WTC11 (cell line): ENCODE results near the gene IGFL4. TPM values are rescaled to one million over a fixed set of nuclear protein-coding genes. Genes with fewer than 3 reads are reported as not detected.
"Not testable (repeated sequence)": the region's sequence is repeated elsewhere in the genome, so short reads cannot be mapped to it uniquely, and the experiment has no call there.

Source experiments
- ATAC-seq: fragments of 200-7000 bp; cut with Tn5 transposase; 2 replicates; pipeline ENCODE4 v1.10.0; 2021; ENCODE audit warnings: mild to moderate bottlenecking, moderate library complexity
- CTCF ChIA-PET: fragments of 300-600 bp; sonication (Branson Sonifier 250); formaldehyde crosslinking; loops from one replicate; lab custom pipeline; 2021; ENCODE audit warnings: antibody characterized with exemption; lab: Charles Lee
- POLR2A ChIA-PET: fragments of 350-600 bp; sonication (Branson Sonifier 250); formaldehyde crosslinking; loops from one replicate; lab custom pipeline; 2021; ENCODE audit warnings: antibody characterized with exemption; lab: Charles Lee
- DNase-seq: peaks from one replicate; pipeline ENCODE4 v3.0.0; 2021; ENCODE audit warnings: low spot score
- H3K27ac Mint-ChIP-seq: 2 replicates; pipeline ENCODE4 v1.8.0; 2021; ENCODE audit warnings: mixed read lengths
- H3K27me3 Mint-ChIP-seq: 2 replicates; pipeline ENCODE4 v1.8.0; 2021; ENCODE audit warnings: low read depth, mild to moderate bottlenecking, moderate library complexity, mixed read lengths
- H3K36me3 Mint-ChIP-seq: 2 replicates; pipeline ENCODE4 v1.8.0; 2021; ENCODE audit warnings: mixed read lengths
- H3K4me1 Mint-ChIP-seq: 2 replicates; pipeline ENCODE4 v1.8.0; 2022; ENCODE audit warnings: mixed read lengths
- H3K4me3 Mint-ChIP-seq: 2 replicates; pipeline ENCODE4 v1.8.0; 2021; ENCODE audit warnings: mild to moderate bottlenecking, moderate library complexity, mixed read lengths
- H3K9me3 Mint-ChIP-seq: 2 replicates; pipeline ENCODE4 v1.8.0; 2021; ENCODE audit warnings: mixed read lengths
- ETV6 ChIP-seq: sonication (generic); formaldehyde crosslinking; IDR thresholded peaks from 2 replicates; pipeline ENCODE4 v1.8.1; 2022; ENCODE audit warnings: mild to moderate bottlenecking, missing genetic modification reagents
- FOXP1 ChIP-seq: sonication (generic); formaldehyde crosslinking; IDR thresholded peaks from 2 replicates; pipeline ENCODE4 v1.8.0; 2022; ENCODE audit warnings: missing genetic modification reagents, mild to moderate bottlenecking, moderate library complexity, borderline replicate concordance
- JUN ChIP-seq: sonication (generic); formaldehyde crosslinking; IDR thresholded peaks from 2 replicates; pipeline ENCODE4 v1.8.0; 2023; ENCODE audit warnings: mild to moderate bottlenecking, missing genetic modification reagents
- RELA ChIP-seq: sonication (generic); formaldehyde crosslinking; IDR thresholded peaks from 2 replicates; pipeline ENCODE4 v1.8.1; 2022; ENCODE audit warnings: missing genetic modification reagents, mild to moderate bottlenecking, borderline replicate concordance
- SMAD4 ChIP-seq: sonication (generic); formaldehyde crosslinking; IDR thresholded peaks from 2 replicates; pipeline ENCODE4 v1.8.0; 2022; ENCODE audit warnings: mild to moderate bottlenecking, missing genetic modification reagents
- SP1 ChIP-seq: sonication (generic); formaldehyde crosslinking; conservative IDR thresholded peaks from 2 replicates; pipeline ENCODE4 v1.8.1; 2022; ENCODE audit warnings: missing genetic modification reagents
- TEAD1 ChIP-seq: sonication (generic); formaldehyde crosslinking; IDR thresholded peaks from 2 replicates; pipeline ENCODE4 v1.8.0; 2022; ENCODE audit warnings: mild to moderate bottlenecking, missing genetic modification reagents
- TEAD4 ChIP-seq: sonication (generic); formaldehyde crosslinking; IDR thresholded peaks from 2 replicates; pipeline ENCODE4 v1.8.0; 2022; ENCODE audit warnings: mild to moderate bottlenecking, missing genetic modification reagents
- TP53 ChIP-seq: sonication (generic); formaldehyde crosslinking; IDR thresholded peaks from 2 replicates; pipeline ENCODE4 v1.8.1; 2023; ENCODE audit warnings: mild to moderate bottlenecking, missing genetic modification reagents
- ZBTB21 ChIP-seq: sonication (generic); formaldehyde crosslinking; IDR thresholded peaks from 2 replicates; pipeline ENCODE4 v1.8.1; 2023; ENCODE audit warnings: mild to moderate bottlenecking, missing genetic modification reagents, borderline replicate concordance
- total RNA-seq: library from RNA; stranded (reverse); gene quantifications from 3 replicates; pipeline ENCODE4 v1.2.3, GENCODE V29; 2021
- TF ChIP-seq, protein P1 (sequence below): sonication (generic); formaldehyde crosslinking; IDR thresholded peaks from 2 replicates; pipeline ENCODE4 v1.8.1; 2023; ENCODE audit warnings: mild to moderate bottlenecking, missing genetic modification reagents
- TF ChIP-seq, protein P2 (sequence below): sonication (generic); formaldehyde crosslinking; IDR thresholded peaks from 2 replicates; pipeline ENCODE4 v1.8.0; 2022; ENCODE audit warnings: mild to moderate bottlenecking, missing genetic modification reagents
- TF ChIP-seq, protein P3 (sequence below): sonication (generic); formaldehyde crosslinking; IDR thresholded peaks from 2 replicates; pipeline ENCODE4 v1.8.0; 2022; ENCODE audit warnings: mild to moderate bottlenecking, missing genetic modification reagents
- TF ChIP-seq, protein P4 (sequence below): sonication (generic); formaldehyde crosslinking; IDR thresholded peaks from 2 replicates; pipeline ENCODE4 v1.8.0; 2023; ENCODE audit warnings: missing genetic modification reagents
- TF ChIP-seq, protein P5 (sequence below): fragments of 200-600 bp; IDR thresholded peaks from 2 replicates; pipeline ENCODE4 v1.8.0; 2022; ENCODE audit warnings: antibody characterized with exemption
- TF ChIP-seq, protein P6 (sequence below): sonication (generic); formaldehyde crosslinking; IDR thresholded peaks from 2 replicates; pipeline ENCODE4 v1.8.0; 2023; ENCODE audit warnings: missing genetic modification reagents, mild to moderate bottlenecking, borderline replicate concordance

Gene IGFL4
- total RNA-seq, 1 experiment from 2014 or later, result 0.20 TPM

DNA sequence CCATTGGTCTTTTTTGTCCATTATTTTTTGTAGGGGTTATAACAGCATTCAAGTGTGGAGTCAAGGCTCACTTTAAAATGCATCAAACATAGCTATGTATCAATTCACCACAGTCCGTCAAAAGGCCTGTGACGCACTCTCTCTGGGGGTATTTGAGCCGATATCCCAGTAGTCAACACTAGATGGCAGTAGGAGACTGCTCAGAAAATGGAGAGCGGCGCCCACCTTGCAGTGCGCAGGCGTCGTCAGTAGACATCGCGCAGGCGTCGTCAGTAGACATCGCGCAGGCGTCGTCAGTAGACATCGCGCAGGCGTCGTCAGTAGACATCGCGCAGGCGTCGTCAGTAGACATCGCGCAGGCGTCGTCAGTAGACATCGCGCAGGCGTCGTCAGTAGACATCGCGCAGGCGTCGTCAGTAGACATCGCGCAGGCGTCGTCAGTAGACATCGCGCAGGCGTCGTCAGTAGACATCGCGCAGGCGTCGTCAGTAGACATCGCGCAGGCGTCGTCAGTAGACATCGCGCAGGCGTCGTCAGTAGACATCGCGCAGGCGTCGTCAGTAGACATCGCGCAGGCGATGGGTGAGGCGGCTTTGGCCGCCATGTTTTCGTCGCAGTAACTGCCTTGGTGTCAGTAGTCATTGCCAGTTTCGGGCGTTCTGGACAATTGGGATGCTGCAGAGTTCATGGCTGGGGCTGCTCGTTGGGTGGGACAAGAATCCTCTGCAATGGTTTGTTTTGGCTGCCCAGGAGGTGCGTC, 38.0 kb upstream of the IGFL4 start:
- TF ChIP-seq, protein P1, sequence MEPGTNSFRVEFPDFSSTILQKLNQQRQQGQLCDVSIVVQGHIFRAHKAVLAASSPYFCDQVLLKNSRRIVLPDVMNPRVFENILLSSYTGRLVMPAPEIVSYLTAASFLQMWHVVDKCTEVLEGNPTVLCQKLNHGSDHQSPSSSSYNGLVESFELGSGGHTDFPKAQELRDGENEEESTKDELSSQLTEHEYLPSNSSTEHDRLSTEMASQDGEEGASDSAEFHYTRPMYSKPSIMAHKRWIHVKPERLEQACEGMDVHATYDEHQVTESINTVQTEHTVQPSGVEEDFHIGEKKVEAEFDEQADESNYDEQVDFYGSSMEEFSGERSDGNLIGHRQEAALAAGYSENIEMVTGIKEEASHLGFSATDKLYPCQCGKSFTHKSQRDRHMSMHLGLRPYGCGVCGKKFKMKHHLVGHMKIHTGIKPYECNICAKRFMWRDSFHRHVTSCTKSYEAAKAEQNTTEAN (CRISPR knock-in tag), result 0 out of 2 replicates have a peak, but pooled peaks have one; percentile 39
- 0 out of 2 replicates have a peak, but pooled peaks have one; percentile 67 for TF ChIP-seq TP53 (CRISPR knock-in tag)
- 0 out of 2 replicates have a peak, but pooled peaks have one; percentile 49 for TF ChIP-seq RELA (CRISPR knock-in tag)
- TF ChIP-seq, protein P2, sequence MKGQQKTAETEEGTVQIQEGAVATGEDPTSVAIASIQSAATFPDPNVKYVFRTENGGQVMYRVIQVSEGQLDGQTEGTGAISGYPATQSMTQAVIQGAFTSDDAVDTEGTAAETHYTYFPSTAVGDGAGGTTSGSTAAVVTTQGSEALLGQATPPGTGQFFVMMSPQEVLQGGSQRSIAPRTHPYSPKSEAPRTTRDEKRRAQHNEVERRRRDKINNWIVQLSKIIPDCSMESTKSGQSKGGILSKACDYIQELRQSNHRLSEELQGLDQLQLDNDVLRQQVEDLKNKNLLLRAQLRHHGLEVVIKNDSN (CRISPR knock-in tag), result peak; percentile 39; the same call in 1 of the 2 replicates
- TF ChIP-seq TEAD4, result peak; percentile 24; the same call in 1 of the 2 replicates
- TF ChIP-seq ZBTB21 (CRISPR knock-in tag), result peak; percentile 80; the same call in 1 of the 2 replicates
- TF ChIP-seq, protein P3, sequence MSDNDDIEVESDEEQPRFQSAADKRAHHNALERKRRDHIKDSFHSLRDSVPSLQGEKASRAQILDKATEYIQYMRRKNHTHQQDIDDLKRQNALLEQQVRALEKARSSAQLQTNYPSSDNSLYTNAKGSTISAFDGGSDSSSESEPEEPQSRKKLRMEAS, result peak; percentile 98
- peak; percentile 58; the same call in 1 of the 2 replicates for TF ChIP-seq TEAD1 (CRISPR knock-in tag)
- peak; percentile 75; the same call in 1 of the 2 replicates for TF ChIP-seq JUN (CRISPR knock-in tag)
- TF ChIP-seq SP1 (CRISPR knock-in tag), result 0 out of 2 replicates have a peak, but pooled peaks have one; percentile 31
- TF ChIP-seq SMAD4 (CRISPR knock-in tag), result 0 out of 2 replicates have a peak, but pooled peaks have one; percentile 20
- TF ChIP-seq, protein P4, sequence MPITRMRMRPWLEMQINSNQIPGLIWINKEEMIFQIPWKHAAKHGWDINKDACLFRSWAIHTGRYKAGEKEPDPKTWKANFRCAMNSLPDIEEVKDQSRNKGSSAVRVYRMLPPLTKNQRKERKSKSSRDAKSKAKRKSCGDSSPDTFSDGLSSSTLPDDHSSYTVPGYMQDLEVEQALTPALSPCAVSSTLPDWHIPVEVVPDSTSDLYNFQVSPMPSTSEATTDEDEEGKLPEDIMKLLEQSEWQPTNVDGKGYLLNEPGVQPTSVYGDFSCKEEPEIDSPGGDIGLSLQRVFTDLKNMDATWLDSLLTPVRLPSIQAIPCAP (CRISPR knock-in tag), result 0 out of 2 replicates have a peak, but pooled peaks have one; percentile 31
- peak; percentile 69; the same call in 1 of the 2 replicates for TF ChIP-seq FOXP1 (CRISPR knock-in tag)
- TF ChIP-seq, protein P5, sequence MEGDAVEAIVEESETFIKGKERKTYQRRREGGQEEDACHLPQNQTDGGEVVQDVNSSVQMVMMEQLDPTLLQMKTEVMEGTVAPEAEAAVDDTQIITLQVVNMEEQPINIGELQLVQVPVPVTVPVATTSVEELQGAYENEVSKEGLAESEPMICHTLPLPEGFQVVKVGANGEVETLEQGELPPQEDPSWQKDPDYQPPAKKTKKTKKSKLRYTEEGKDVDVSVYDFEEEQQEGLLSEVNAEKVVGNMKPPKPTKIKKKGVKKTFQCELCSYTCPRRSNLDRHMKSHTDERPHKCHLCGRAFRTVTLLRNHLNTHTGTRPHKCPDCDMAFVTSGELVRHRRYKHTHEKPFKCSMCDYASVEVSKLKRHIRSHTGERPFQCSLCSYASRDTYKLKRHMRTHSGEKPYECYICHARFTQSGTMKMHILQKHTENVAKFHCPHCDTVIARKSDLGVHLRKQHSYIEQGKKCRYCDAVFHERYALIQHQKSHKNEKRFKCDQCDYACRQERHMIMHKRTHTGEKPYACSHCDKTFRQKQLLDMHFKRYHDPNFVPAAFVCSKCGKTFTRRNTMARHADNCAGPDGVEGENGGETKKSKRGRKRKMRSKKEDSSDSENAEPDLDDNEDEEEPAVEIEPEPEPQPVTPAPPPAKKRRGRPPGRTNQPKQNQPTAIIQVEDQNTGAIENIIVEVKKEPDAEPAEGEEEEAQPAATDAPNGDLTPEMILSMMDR, result peak; percentile 73
- TF ChIP-seq ETV6 (CRISPR knock-in tag), result 0 out of 2 replicates have a peak, but pooled peaks have one; percentile 66
- TF ChIP-seq, protein P6, sequence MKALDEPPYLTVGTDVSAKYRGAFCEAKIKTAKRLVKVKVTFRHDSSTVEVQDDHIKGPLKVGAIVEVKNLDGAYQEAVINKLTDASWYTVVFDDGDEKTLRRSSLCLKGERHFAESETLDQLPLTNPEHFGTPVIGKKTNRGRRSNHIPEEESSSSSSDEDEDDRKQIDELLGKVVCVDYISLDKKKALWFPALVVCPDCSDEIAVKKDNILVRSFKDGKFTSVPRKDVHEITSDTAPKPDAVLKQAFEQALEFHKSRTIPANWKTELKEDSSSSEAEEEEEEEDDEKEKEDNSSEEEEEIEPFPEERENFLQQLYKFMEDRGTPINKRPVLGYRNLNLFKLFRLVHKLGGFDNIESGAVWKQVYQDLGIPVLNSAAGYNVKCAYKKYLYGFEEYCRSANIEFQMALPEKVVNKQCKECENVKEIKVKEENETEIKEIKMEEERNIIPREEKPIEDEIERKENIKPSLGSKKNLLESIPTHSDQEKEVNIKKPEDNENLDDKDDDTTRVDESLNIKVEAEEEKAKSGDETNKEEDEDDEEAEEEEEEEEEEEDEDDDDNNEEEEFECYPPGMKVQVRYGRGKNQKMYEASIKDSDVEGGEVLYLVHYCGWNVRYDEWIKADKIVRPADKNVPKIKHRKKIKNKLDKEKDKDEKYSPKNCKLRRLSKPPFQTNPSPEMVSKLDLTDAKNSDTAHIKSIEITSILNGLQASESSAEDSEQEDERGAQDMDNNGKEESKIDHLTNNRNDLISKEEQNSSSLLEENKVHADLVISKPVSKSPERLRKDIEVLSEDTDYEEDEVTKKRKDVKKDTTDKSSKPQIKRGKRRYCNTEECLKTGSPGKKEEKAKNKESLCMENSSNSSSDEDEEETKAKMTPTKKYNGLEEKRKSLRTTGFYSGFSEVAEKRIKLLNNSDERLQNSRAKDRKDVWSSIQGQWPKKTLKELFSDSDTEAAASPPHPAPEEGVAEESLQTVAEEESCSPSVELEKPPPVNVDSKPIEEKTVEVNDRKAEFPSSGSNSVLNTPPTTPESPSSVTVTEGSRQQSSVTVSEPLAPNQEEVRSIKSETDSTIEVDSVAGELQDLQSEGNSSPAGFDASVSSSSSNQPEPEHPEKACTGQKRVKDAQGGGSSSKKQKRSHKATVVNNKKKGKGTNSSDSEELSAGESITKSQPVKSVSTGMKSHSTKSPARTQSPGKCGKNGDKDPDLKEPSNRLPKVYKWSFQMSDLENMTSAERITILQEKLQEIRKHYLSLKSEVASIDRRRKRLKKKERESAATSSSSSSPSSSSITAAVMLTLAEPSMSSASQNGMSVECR, result 0 out of 2 replicates have a peak, but pooled peaks have one; percentile 41
- not testable (repeated sequence) for H3K9me3 Mint-ChIP-seq, H3K4me3 Mint-ChIP-seq, H3K36me3 Mint-ChIP-seq, H3K27ac Mint-ChIP-seq, H3K4me1 Mint-ChIP-seq
- POLR2A ChIA-PET, result interaction anchor here (0.5 to 1.0 kb wide), 2 partner anchors 186 to 221 kb away, joined by 3 read pairs; no protein-coding TSS in a partner anchor
- CTCF ChIA-PET, result interaction anchor here (0.6 to 4.8 kb wide), 66 partner anchors 12 to 450 kb away, joined by 3 to 173 read pairs (median 4); partner anchors contain the start of genes CCDC61, FOXA3, HIF3A and IGFL1
- ATAC-seq (peak; percentile 49), DNase-seq (peak; percentile 71)
- peaks cover 71% of the 10 kb centered on the region for H3K27me3 Mint-ChIP-seq
